Smooth muscle cell of the brain vasculature (primary cell): ENCODE measurements around the gene BANP.
"Not testable (repeated sequence)": the region's sequence is repeated elsewhere in the genome, so short reads cannot be mapped to it uniquely, and the experiment has no call there.

Experiments used
- DNase-seq: peaks from one replicate; pipeline ENCODE4 v3.0.0-alpha.2; 2012; ENCODE audit warnings: low read depth, low spot score

Gene BANP

GRCh38 chr16:88065747-88066142 lies 114.5 kb downstream of the BANP start:
- DNase-seq = no peak

GRCh38 chr16:88066234-88066633 lies 115.0 kb downstream of the BANP start:
- DNase-seq = no peak

- DNase-seq = no peak
Measured at GRCh38 chr16:88066680-88067529, 115.7 kb downstream of the BANP start.

- DNase-seq = no peak
Measured at GRCh38 chr16:88067530-88068411, 116.5 kb downstream of the BANP start.

- no peak for DNase-seq
Measured at GRCh38 chr16:88068476-88069396, 117.5 kb downstream of the BANP start.

- no peak for DNase-seq
Measured at GRCh38 chr16:88069397-88070168, 118.3 kb downstream of the BANP start.

GRCh38 chr16:88070341-88070740 lies 119.1 kb downstream of the BANP start:
- no peak for DNase-seq

GRCh38 chr16:88070989-88071625 lies 119.9 kb downstream of the BANP start:
- no peak for DNase-seq

GRCh38 chr16:88071908-88072307 lies 120.7 kb downstream of the BANP start:
- no peak for DNase-seq

GRCh38 chr16:88072571-88073001 lies 121.4 kb downstream of the BANP start:
- no peak for DNase-seq

- no peak for DNase-seq
Measured at GRCh38 chr16:88073201-88073721, 122.0 kb downstream of the BANP start.

GRCh38 chr16:88074041-88074440 lies 122.8 kb downstream of the BANP start:
- no peak for DNase-seq

GRCh38 chr16:88076211-88076931 lies 125.1 kb downstream of the BANP start:
- DNase-seq = no peak

GRCh38 chr16:88076932-88077320 lies 125.7 kb downstream of the BANP start:
- not testable (repeated sequence) for DNase-seq

- DNase-seq = no peak
Measured at GRCh38 chr16:88077328-88078108, 126.3 kb downstream of the BANP start.

GRCh38 chr16:88078111-88078775 lies 127.0 kb downstream of the BANP start:
- no peak for DNase-seq

GRCh38 chr16:88083582-88083981 lies 132.3 kb downstream of the BANP start:
- no peak for DNase-seq

GRCh38 chr16:88084881-88085280 lies 133.6 kb downstream of the BANP start:
- DNase-seq = no peak
